Fibroblast of lung (primary cell): ENCODE measurements around the gene MAP2K2.

Experiments
- EZH2 ChIP-seq: IDR thresholded peaks from 2 replicates; pipeline ENCODE4 v1.5.1; 2012; ENCODE audit warnings: low read length, control low read depth, mild to moderate bottlenecking; ENCODE audit errors: missing control alignments
- TF ChIP-seq, protein P1 (sequence below), 2 donors: IDR thresholded peaks in 1 of 2; conservative IDR thresholded peaks in 1 of 2; 1 replicate in 1 of 2; 2 replicates in 1 of 2; pipeline ENCODE4 v1.5.1; 2011 to 2012; ENCODE audit warnings: low read length in 2 of 2, control low read depth in 1 of 2, inconsistent platforms in 1 of 2, low read depth in 1 of 2, mild to moderate bottlenecking in 1 of 2

DNA sequence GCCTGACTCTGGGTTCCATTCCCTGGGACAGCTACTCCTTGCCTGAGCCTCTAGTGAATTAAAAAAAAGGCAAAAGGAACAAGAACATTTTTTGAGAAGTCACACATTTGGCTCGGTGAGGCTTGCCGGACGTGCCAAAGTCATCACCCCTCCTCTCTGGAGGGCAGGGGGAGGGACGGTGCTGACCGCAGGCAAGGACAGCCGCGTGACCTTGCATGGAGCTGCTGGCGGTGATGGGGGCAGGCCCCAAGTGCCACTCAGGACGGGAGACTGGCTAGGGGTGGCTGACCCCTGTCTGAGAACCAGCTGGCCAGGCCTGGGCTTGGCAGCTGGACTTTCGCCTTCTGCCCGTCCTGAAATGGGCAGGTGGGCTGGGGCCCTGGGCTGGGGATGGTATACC is 26.4 kb downstream of the MAP2K2 start:
- TF ChIP-seq, protein P1, sequence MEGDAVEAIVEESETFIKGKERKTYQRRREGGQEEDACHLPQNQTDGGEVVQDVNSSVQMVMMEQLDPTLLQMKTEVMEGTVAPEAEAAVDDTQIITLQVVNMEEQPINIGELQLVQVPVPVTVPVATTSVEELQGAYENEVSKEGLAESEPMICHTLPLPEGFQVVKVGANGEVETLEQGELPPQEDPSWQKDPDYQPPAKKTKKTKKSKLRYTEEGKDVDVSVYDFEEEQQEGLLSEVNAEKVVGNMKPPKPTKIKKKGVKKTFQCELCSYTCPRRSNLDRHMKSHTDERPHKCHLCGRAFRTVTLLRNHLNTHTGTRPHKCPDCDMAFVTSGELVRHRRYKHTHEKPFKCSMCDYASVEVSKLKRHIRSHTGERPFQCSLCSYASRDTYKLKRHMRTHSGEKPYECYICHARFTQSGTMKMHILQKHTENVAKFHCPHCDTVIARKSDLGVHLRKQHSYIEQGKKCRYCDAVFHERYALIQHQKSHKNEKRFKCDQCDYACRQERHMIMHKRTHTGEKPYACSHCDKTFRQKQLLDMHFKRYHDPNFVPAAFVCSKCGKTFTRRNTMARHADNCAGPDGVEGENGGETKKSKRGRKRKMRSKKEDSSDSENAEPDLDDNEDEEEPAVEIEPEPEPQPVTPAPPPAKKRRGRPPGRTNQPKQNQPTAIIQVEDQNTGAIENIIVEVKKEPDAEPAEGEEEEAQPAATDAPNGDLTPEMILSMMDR (conservative IDR thresholded peaks at IDR 0.05 in 1 of 2, IDR thresholded peaks at IDR 0.05 in 1 of 2; ENCODE audit: low read depth in 1 of 2, low read length in 2 of 2): no peak
- no peak for TF ChIP-seq EZH2
